ENCODE data around the gene HBG2.
"Not testable (repeated sequence)": the region's sequence is repeated elsewhere in the genome, so short reads cannot be mapped to it uniquely, and the experiment has no call there.

The HBG2 gene

DNA sequence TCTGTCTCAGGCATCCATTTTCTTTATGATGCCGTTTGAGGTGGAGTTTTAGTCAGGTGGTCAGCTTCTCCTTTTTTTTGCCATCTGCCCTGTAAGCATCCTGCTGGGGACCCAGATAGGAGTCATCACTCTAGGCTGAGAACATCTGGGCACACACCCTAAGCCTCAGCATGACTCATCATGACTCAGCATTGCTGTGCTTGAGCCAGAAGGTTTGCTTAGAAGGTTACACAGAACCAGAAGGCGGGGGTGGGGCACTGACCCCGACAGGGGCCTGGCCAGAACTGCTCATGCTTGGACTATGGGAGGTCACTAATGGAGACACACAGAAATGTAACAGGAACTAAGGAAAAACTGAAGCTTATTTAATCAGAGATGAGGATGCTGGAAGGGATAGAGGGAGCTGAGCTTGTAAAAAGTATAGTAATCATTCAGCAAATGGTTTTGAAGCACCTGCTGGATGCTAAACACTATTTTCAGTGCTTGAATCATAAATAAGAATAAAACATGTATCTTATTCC lies 26.1 kb upstream of the HBG2 start:
- peak in 1 of 2 donors; percentile 36 for DNase-seq

DNA sequence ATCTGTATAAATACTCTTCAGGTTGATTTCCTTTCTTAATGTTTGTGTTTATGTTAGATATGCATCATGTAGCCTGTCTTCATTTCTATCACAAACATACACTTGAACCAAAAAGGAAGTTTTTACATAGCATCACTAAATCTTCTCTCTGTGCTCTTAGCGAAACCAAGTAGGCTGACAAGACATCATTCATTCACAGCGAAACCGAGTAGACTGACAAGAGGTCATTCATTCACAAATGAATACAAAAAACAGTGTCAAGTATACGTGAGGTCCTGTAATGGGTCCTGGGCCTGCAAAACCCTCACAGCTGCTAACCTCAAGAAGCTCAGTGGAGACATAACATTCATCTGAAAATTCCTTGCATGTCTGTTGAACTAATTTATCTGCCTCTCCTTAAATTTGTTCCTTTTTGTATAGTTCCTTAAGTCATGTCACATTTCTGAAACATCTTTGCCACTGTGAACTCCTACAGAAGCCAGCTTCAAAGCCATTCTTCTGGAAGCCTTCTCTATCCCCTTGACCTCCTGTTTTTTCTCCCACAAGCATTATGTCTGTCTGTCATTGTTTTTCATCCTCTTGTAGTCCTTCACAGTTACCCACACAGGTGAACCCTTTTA lies 25.0 kb upstream of the HBG2 start:
- no peak for DNase-seq

DNA sequence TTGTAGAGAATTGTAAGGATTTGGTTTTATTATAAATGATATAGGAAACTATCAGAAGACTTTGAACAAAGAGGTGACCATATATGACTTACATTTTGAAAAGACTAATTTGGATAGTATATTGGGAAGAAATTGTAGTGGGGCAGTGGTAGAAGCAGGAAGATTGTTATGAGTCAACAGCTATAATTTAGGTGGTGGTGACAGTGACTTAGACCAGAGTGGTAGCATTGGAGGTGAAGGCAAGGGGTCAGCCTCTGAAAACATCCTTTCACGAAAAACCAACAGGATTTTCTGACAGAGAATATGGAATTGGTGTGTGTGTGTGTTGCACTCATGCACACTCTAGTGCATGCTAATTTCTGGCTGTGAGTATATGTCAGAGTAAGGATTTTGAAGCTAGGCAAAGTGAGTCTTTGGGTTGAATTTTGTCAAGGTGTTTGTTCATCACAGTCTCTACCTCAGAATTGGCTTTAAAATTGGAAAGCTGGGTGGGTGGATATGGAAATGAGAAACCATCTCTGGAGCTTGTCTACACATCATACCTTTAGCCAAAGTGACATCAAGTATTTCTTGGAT lies 23.3 kb upstream of the HBG2 start:
- DNase-seq, result no peak

DNA sequence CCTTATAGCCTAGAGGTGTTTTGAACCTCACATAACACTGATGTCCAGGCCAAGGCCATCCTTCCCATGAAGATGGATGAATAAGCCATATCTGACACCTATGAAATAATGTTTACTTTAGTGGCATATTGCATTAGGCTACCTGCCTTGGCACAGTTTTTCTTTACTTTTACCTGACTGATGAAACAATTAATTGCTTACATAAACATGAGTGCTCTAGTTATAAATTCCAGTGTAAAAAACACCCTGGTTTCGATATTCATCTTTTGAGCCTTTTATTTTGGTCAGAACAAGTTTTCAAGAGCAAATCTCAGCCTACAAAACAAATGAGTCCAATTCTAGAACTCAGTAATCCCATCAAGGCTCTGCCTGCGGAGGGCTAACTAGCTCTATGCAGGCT lies 22.1 kb upstream of the HBG2 start:
- DNase-seq, result no peak

DNA sequence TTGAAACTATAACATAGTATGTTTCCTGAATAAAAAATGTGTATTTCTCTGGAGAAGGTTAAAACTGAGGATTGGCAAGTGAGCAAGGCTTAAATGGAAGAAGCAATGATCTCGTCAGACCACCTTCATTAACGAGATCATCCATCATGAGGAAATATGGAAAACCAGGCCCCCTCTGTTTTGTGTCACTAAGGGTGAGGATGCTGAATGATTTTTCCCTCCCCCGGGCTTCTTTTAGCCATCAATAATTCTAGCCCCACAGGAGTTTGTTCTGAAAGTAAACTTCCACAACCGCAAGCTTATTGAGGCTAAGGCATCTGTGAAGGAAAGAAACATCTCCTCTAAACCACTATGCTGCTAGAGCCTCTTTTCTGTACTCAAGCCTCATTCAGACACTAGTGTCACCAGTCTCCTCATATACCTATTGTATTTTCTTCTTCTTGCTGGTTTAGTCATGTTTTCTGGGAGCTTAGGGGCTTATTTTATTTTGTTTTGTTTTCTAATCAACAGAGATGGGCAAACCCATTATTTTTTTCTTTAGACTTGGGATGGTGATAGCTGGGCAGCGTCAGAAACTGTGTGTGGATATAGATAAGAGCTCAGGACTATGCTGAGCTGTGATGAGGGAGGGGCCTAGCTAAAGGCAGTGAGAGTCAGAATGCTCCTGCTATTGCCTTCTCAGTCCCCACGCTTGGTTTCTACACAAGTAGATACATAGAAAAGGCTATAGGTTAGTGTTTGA lies 21.0 kb upstream of the HBG2 start:
- no peak for DNase-seq

DNA sequence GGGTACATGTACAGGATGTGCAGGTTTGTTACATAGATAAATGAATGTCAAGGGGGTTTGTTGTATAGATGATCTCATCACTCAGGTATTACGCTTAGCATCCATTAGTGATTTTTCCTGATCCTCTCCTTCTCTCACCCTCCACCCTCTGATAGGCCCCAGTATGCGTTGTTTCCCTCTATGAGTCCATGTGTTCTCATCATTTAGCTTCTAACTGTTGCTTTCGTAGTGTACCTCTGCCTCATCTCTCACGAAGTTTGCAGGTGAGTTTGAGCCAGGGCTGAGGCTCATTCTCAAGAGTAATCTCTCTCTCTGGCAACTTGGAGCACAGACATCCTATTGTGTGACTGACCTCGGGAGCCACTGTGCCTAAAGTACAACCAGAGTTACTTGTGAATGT lies 19.8 kb upstream of the HBG2 start:
- DNase-seq, result no peak

DNA sequence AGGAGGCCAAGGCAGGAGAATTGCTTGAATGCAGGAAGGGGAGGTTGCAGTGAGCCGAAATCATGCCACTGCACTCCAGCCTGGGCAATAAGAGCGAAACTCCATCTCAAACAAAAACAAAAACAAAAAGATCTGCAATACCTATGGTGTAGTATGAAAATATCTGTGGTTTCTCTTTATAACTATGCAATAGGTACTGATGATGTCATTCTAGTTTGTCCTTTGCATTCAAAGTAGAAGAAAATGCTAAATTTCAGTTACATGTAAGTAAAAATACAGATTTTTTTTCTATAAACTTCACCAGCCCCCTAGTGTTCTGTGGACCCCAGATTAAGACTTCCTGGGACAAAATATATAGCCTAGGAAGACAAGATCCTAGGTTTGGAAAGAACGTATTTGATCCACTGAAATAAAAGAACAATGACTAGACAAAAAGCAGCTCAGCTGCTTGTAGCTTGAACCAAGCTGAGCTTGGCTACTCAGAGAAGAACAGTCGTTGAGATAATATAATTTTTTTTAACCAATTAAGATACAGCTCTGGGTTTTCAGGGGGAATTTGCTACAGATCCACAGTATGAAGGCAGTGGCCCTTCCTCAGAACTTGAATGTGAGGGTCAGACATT lies 17.9 kb upstream of the HBG2 start:
- no peak for DNase-seq

DNA sequence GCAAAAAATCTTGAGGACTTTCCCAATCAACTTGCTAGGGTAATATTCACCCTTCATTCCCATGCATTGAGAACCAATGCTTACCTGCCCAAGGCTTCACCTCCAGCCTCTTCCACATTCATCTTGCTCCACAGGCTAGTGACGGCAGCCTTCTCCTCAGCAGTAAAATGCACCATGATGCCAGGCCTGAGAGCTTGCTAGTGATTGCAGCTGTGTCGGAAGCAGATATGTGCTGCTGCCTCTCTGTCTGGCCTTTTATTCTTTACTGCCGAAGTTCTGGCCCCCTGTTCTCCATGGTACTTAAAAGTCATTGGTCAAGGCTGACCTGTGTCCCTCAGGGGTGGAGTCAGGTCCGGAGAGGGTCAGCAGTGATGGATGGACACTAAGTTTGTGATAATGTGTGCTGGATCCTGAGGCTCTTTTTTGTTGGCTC lies 15.2 kb upstream of the HBG2 start, which contains the start of gene HBE1:
Gene HBE1, minus strand, starts transcription at position 231 of the 433 bp plus-strand sequence. Its CDS starts 55 bp downstream, at position 176.
- DNase-seq, result no peak

DNA sequence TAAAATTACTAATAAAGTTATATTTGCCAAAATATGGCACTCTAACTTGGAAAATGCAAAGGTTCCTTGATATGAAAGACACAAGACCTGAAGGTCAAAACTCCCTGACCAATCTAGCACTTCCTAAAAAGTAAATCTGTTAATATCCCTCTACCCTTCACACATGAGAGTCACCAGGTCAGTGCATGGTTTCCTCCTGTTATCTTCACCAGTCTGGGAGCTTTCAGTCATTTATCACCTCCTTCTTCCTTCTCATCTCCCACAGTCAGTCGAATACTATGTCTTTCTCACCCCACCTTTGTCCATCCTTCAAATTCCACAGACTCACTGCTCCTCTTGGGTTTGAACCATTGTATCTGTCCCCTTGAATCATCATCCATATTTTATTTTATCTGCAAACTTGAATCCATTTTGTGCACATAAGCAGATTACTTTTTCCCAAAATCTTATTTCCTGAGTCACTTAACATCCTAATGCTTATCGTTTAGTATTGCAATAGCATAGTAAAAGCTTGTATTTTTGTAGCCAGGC lies 12.5 kb upstream of the HBG2 start:
- no peak for DNase-seq

DNA sequence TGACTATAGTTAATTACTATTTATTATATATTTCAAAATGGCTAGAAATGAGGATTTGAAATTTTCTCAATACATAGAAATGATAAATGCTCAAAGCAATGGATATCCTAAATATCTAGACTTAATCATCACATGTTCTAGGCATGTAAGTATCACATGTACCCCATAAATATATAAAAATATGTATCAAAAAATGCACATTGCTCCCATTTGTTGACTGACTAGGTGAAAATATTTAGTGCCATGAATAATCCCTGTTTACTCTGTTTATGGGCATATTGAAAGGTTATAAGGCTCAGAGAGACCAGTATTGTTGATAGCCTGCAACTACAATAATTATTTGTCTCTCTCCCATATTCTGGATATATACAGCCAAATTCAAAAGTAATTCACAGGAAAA lies 12.0 kb upstream of the HBG2 start:
- DNase-seq, result no peak

DNA sequence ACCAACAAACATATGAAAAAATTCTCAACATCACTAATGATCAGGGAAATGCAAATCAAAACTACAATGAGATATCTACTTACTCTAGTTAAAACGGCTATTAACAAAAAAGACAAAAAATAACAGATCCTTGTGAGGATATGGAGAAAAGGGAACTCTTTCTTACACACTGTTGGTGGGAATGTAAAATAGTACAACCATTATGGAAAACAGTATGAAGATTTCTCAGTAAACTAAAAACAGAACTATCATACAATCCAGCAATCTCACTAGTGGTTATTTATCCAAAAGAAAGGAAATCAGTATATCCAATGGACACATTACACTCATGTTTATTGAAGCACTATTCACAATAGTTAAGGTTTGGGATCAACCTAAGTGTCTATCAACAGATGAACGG lies 11.3 kb upstream of the HBG2 start:
- no peak for DNase-seq

DNA sequence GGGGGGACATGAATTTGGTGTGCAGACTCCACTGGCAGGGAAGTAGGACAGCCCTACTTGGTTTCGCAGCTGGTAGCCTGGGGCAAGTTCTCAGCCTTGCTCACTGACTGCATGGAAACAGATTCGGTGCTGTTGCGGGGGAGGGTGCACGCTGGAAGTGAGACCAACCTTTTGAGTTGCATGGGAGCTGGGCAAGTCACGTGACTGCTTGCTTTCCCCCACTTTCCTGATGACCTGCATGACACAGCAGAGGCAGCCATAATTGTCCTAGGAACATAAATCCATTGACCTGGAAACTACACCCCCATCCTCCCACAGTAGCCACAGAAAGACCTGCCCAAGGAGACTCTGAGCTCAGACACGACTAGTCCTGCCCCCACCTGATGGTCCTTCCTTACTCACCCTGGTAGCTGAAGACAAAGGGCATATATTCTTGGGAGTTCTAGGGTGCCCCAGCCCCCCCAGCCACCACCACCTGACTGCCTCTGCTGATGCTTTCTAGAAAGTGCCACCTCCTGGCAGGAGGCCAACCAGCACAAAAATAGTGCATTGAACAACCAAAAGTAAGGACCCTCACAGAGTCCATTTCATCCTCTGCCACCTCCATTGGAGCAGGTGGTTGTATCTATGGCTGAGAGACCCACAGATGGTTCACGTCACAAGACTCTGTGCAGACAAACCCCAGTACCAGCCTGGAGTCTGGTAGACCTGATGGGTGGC lies 4.1 kb upstream of the HBG2 start:
- DNase-seq, result no peak

DNA sequence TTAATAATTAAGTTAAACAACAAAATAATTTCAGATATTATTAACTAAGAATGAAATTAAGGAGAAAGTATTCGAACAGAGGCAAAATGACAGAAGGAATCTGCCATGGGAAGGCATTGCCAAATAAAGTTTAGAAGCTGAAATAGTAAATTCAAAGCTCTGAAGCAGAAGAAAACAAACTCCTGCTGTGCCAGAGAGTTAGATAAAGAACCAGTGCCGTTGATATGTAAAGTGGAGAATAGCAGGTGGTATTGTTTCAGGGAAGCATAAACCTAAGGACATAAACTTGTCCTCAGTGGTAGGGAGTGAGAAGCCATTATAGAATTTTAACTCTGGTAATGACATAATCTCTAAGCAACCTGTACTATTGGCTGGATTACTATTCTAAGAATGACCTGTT lies 2.7 kb upstream of the HBG2 start:
- no peak for DNase-seq

DNA sequence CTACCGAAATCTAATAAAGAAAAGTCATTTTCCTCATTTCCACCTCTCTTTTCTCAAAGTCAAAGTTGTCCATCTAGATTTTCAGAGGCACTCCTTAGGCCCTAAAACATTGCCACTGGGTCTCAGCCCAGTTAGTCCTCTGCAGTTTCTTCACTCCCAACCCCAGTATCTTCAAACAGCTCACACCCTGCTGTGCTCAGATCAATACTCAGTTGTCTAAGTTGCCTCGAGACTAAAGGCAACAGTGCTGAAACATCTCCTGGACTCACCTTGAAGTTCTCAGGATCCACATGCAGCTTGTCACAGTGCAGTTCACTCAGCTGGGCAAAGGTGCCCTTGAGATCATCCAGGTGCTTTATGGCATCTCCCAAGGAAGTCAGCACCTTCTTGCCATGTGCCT lies 558 bp downstream of the HBG2 start:
- not testable (repeated sequence) for DNase-seq

DNA sequence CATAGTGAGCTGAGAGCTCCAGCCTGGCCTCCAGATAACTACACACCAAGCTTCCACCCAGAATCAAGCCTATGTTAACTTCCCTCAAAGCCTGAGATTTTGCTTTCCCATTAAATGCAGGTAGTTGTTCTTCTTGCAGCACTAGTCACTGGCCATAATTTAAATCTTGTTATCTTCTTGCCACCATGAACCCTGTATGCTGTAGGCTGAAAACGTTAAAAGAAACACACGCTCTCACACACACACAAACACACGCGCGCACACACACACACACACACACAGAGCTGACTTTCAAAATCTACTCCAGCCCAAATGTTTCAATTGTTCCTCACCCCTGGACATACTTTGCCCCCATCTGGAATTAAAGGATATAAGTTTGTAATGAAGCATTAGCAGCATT lies 1.1 kb downstream of the HBG2 start:
- DNase-seq, result not testable (repeated sequence)

DNA sequence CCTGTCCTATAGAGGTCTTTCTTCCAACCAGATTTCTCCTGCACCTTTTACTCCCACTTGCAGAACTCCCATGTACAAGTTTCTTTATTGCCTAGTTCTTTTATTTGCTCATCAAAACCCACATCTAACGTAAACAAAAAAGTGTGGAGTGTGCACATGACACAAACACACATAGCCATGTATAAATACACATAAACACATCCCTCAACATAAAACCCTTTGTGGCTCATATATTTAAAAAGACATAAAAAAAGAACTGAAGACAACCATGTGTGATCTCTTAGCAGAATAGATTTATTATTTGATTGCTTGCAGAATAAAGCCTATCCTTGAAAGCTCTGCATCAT lies 1.7 kb downstream of the HBG2 start:
- no peak for DNase-seq

DNA sequence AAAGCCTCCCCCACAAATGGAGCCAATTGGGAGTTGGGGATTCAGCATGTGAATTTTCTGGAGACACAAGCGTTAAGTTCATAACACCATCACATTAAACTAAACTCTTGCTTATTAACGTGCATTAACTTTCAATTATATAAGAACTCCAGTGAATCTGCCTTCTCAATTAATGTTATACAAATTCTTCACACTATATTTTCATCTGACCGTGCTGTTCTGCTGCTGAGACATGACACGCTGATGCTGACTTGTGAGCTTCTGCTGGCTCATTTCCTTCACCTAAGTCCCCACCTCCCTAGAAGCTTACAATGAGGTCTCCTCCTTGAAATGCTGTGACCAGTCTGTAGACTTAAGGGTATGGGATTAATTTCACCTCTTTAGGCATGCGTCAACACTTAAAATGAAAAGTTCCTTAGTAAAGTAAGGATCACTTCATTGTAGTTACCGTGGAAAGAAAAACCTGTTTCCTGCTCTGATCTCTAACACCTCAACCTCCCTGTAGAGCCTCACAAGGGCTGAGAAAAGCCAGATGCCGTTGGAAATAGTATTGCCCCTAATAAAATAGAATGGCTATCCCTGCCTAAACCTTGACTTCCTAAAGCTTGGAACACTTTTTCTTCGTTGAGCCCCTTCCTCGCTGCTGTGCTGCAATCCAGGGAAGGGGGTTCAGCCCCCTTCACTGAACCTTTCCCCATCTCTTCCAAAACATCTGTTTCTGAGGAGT lies 2.2 kb downstream of the HBG2 start:
- no peak for DNase-seq

DNA sequence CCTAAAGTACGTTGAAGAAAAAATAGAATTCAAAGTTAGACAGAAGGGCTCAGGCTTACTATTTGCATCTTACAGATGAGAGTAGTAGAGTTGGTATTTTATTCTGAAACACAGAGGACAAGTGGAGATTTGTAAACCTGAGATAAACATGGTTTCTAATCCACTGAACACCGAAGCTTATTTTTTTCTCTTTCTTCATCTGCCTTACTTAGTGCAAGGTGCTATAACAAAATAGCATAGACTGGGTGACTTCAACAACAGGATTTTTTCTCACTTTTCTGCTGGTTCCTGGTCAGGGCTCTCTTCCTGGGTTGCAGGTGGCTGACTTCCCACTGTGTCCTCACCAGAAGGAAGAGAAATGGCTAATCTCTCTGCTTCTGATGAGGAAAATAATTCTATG lies 2.8 kb downstream of the HBG2 start:
- no peak for DNase-seq

DNA sequence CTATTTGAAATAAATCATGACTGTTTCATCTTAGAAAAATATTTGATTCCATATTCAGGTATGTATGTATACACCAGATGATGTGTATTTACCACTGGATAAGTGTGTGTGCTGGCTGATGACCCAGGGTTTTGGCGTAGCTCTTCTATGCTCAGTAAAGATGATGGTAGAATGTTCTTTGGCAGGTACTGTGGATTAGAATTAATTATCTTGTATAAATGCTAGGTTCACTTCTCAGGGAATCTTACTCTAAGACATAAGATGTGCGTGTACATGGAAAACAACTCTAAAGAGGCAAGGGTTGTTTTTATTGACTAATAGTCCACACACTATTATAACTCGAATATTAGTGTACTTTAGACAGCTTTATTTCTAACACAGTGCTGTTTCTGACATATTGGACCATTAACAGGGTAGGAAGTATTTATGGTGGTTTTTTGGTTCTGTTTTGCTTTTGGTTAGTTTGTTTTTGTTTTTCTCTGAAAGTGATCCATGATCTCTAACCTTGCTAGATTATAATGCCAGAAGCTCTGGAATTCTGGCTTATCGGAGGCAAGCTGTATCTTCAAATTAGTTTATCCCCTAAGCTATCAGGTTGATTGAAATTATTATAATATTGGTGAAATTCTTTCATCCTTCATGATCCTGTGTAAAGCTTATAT lies 3.9 kb downstream of the HBG2 start:
- DNase-seq, result no peak

DNA sequence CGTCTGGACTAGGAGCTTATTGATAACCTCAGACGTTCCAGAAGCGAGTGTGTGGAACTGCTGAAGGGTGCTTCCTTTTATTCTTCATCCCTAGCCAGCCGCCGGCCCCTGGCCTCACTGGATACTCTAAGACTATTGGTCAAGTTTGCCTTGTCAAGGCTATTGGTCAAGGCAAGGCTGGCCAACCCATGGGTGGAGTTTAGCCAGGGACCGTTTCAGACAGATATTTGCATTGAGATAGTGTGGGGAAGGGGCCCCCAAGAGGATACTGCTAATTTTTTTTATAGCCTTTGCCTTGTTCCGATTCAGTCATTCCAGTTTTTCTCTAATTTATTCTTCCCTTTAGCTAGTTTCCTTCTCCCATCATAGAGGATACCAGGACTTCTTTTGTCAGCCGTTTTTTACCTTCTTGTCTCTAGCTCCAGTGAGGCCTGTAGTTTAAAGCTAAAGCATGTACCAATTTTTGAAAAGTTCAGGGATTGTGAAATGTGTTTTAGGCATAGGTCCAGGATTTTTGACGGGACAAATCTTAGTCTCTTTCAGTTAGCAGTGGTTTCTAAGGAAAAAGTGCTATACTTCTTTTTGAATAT lies 4.7 kb downstream of the HBG2 start, which contains the start of gene HBG1:
Gene HBG1, minus strand, starts transcription at position 51 of the 590 bp plus-strand sequence. CDS start 53 bp downstream, outside the sequence.
- not testable (repeated sequence) for DNase-seq

DNA sequence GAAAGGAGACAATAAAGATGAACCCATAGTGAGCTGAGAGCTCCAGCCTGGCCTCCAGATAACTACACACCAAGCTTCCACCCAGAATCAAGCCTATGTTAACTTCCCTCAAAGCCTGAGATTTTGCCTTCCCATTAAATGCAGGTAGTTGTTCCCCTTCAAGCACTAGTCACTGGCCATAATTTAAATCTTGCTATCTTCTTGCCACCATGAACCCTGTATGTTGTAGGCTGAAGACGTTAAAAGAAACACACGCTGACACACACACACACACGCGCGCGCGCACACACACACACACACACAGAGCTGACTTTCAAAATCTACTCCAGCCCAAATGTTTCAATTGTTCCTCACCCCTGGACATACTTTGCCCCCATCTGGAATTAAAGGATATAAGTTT lies 6.1 kb downstream of the HBG2 start:
- not testable (repeated sequence) for DNase-seq

Measured in CD4-positive, alpha-beta T cell treated with Interleukin-1 beta for 1 hour (primary cell).